ENCODE measurements around the gene NVL. TPM values are rescaled to one million over a fixed set of nuclear protein-coding genes. Genes with fewer than 3 reads are reported as not detected.

NVL gene
- total RNA-seq, 1 donor from 2014 or later = 39.4 TPM

DNA sequence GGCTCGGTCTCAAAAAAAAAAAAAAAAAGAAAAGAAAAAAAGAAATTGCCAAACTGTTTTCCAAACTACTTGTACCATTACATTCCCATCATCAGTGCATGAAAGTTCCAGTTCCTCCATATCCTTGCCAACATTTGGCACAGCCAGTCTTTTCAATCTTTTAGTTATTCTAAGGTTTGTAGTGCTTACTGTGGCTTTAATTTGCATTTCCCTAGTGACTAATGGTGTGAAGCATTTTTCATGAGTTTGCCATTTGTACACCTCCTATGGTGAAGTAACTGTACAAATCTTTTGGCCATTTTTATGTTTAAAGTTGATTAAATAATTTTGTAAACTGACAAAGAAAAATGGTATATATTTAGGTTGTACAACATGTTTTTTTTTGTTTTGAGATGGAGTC lies 76.3 kb downstream of the NVL start:
- peaks cover 10% of the 10 kb centered on the region for H3K4me1 Mint-ChIP-seq
- no peak for TF ChIP-seq CTCF (IDR thresholded peaks at IDR 0.05; ENCODE audit: unreplicated experiment)

DNA sequence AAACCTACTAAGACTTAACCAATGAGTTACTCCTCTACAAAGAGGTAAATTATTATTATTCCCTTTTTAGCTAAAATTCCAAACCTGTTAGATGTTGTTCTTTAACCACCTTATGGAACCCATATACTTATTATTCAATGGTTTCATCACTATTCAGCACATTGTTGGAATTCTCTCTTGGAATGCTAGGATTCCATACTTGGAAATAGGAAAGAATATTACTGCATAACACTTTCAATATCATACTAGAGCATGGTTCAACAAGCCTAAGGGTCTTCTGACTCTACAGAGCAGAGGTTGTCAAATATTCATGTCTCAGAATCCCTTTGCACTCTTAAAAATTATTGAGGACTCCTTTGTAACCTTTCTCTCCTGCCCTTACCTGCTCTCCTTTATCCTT lies 77.5 kb downstream of the NVL start:
- Mint-ChIP-seq H3K4me1 (peaks cover 10% of the 10 kb centered on the region), H3K36me3 (peaks cover 27% of the 10 kb centered on the region), H3K27me3 (ENCODE audit: low read depth) (no peaks in the 10 kb centered on the region), H3K4me3 (no peak overlapping the region), H3K9me3 (no peaks in the 10 kb centered on the region), H3K27ac (no peak overlapping the region)
- DNase-seq (ENCODE audit: low spot score in 2 of 2, unreplicated experiment in 2 of 2) = no peak
- TF ChIP-seq CTCF (IDR thresholded peaks at IDR 0.05; ENCODE audit: unreplicated experiment) = no peak

More for the DNA sequence above, 76.3 kb downstream of the NVL start:
- DNase-seq (ENCODE audit: low spot score in 2 of 2, unreplicated experiment in 2 of 2) = no peak
- Mint-ChIP-seq H3K4me3 (no peak overlapping the region), H3K27ac (no peak overlapping the region), H3K36me3 (peaks cover 21% of the 10 kb centered on the region), H3K9me3 (no peaks in the 10 kb centered on the region), H3K27me3 (ENCODE audit: low read depth) (no peaks in the 10 kb centered on the region)

GRCh38 chr1:224251741-224252146 lies 78.2 kb downstream of the NVL start:
- DNase-seq (ENCODE audit: low spot score in 2 of 2, unreplicated experiment in 2 of 2) = no peak
- Mint-ChIP-seq H3K4me3 (no peak overlapping the region), H3K27ac (peak overlapping the region; percentile 11), H3K9me3 (no peaks in the 10 kb centered on the region), H3K36me3 (peaks cover 27% of the 10 kb centered on the region), H3K4me1 (peaks cover 10% of the 10 kb centered on the region), H3K27me3 (ENCODE audit: low read depth) (no peaks in the 10 kb centered on the region)
- TF ChIP-seq CTCF (IDR thresholded peaks at IDR 0.05; ENCODE audit: unreplicated experiment) = no peak

GRCh38 chr1:224245188-224245587 lies 84.8 kb downstream of the NVL start:
- Mint-ChIP-seq H3K27me3 (ENCODE audit: low read depth) (no peaks in the 10 kb centered on the region), H3K27ac (no peak overlapping the region), H3K9me3 (no peaks in the 10 kb centered on the region), H3K4me3 (no peak overlapping the region), H3K4me1 (no peaks in the 10 kb centered on the region), H3K36me3 (peaks cover 31% of the 10 kb centered on the region)
- TF ChIP-seq CTCF (IDR thresholded peaks at IDR 0.05; ENCODE audit: unreplicated experiment) = no peak
- no peak for DNase-seq (ENCODE audit: low spot score in 2 of 2, unreplicated experiment in 2 of 2)

DNA sequence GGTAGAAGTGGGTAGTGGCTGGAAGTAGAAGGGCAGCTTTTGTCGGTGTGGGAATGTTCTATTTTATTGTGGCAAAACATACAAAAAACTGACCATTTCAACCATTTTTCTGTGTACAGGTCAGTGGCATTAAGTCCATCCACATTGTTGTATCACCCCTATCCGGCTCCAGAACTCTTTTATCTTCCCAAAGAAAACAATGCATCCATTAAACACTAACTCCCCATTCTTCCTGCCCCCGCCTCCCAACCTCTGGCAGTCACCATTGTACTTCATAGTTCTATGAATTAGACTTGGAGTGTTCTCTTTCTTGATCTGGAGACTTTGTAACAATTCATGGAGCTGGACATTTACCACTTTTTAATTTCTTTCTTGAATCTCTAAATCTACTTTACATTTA lies 91.2 kb downstream of the NVL start:
- TF ChIP-seq CTCF (IDR thresholded peaks at IDR 0.05; ENCODE audit: unreplicated experiment) = no peak
- peaks cover 13% of the 10 kb centered on the region for H3K36me3 Mint-ChIP-seq
- no peaks in the 10 kb centered on the region for H3K9me3 Mint-ChIP-seq
- no peak overlapping the region for H3K4me3 Mint-ChIP-seq
- no peak overlapping the region for H3K27ac Mint-ChIP-seq
- H3K4me1 Mint-ChIP-seq = no peaks in the 10 kb centered on the region
- DNase-seq (ENCODE audit: low spot score in 2 of 2, unreplicated experiment in 2 of 2) = no peak
- H3K27me3 Mint-ChIP-seq (ENCODE audit: low read depth) = no peaks in the 10 kb centered on the region

- Mint-ChIP-seq H3K4me1 (no peaks in the 10 kb centered on the region), H3K27me3 (ENCODE audit: low read depth) (no peaks in the 10 kb centered on the region), H3K27ac (no peak overlapping the region), H3K9me3 (no peaks in the 10 kb centered on the region), H3K36me3 (peaks cover 13% of the 10 kb centered on the region), H3K4me3 (no peak overlapping the region)
- TF ChIP-seq CTCF (IDR thresholded peaks at IDR 0.05; ENCODE audit: unreplicated experiment) = no peak
- no peak for DNase-seq (ENCODE audit: low spot score in 2 of 2, unreplicated experiment in 2 of 2)
These were observed 91.8 kb downstream of the NVL start for GRCh38 chr1:224238212-224238611.
